ENCODE measurements around the gene DCAF11. TPM values are rescaled to one million over a fixed set of nuclear protein-coding genes. Genes with fewer than 3 reads are reported as not detected.

The DCAF11 gene
- total and polyA plus RNA-seq, 12 donors = 19.7 to 99.7 (median 70.8) TPM

DNA sequence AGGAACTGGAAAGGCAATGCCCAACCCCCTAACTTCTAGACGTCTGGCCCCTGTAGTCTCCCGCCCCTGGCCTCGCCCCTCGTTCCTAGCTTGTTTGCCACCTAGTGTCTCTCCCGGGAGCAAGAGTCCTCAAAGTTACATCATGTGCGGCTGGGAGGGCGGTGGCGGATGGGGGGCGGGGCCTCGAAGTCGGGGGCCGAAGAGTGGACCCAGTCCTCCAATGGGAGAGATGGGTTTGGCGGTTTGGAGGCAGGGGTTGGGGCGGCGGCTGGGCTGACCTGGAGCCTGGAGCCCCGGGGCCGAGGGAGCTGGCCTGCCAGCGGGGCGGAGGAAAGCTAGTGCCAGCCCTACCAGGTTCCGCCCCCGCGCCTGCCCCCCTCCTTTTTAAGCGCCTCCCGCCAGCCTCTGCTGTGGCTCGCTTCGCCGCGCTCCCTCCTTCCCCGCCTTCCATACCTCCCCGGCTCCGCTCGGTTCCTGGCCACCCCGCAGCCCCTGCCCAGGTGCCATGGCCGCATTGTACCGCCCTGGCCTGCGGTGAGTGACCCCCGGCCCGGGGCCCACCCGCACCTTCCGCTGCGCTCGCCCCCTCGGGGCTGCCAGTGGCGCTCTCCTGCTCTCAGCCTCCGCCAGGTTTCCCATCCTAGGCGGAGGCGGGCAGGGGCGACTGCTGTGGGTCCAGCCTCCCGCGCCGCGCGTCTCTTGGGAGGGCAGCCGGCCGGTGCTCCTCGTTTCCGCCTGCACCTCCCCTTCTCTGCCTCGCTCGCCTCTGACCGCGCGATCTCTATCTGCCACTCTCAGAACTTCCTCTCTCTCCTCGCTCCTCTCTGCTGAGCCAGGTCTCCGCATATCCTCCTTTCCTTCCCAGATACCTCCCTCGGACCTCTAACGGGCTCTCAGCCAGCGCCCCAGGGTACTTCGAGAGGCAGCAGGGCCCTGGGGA is 20.4 kb upstream of the DCAF11 start, which contains the start of gene PCK2:
Gene PCK2 (plus strand): TSS at position 411 of the 940 bp plus-strand sequence. CDS start 95 bp downstream, at position 506.
- TF ChIP-seq, protein P1, sequence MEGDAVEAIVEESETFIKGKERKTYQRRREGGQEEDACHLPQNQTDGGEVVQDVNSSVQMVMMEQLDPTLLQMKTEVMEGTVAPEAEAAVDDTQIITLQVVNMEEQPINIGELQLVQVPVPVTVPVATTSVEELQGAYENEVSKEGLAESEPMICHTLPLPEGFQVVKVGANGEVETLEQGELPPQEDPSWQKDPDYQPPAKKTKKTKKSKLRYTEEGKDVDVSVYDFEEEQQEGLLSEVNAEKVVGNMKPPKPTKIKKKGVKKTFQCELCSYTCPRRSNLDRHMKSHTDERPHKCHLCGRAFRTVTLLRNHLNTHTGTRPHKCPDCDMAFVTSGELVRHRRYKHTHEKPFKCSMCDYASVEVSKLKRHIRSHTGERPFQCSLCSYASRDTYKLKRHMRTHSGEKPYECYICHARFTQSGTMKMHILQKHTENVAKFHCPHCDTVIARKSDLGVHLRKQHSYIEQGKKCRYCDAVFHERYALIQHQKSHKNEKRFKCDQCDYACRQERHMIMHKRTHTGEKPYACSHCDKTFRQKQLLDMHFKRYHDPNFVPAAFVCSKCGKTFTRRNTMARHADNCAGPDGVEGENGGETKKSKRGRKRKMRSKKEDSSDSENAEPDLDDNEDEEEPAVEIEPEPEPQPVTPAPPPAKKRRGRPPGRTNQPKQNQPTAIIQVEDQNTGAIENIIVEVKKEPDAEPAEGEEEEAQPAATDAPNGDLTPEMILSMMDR (IDR thresholded peaks at IDR 0.05) = peak in 2 of 9 donors; percentile 15 to 23
- Histone ChIP-seq H3K4me3 (peak within 1 kb of the TSS; percentile 61 to 95 (median 87)), H3K9me3 (no peaks in the 10 kb centered on the region), H3K27me3 (no peaks in the 10 kb centered on the region), H3K27ac (peak within 1 kb of the TSS; percentile 74 to 95 (median 91)), H3K4me1 (peaks cover 3 to 38% (median 21%) of the 10 kb centered on the region in 9 donors), H3K36me3 (peaks cover 0 to 17% (median 0%) of the 10 kb centered on the region in 9 donors)
- WGBS, 2 donors = 1% methylated on average over 58 to 68 of the region's 68 CpGs
- intact Hi-C loops (cut with DNase I) = loop anchor here in 5 of 10 donors (2.0 to 10.0 kb wide), 4 partner anchors 35 to 109 kb away; partner anchors contain the start of gene DHRS4L2 (in 1 of the 5)
- DNase-seq (peak; percentile 85 to 90), ATAC-seq (peak; percentile 84 to 91 (median 88))

DNA sequence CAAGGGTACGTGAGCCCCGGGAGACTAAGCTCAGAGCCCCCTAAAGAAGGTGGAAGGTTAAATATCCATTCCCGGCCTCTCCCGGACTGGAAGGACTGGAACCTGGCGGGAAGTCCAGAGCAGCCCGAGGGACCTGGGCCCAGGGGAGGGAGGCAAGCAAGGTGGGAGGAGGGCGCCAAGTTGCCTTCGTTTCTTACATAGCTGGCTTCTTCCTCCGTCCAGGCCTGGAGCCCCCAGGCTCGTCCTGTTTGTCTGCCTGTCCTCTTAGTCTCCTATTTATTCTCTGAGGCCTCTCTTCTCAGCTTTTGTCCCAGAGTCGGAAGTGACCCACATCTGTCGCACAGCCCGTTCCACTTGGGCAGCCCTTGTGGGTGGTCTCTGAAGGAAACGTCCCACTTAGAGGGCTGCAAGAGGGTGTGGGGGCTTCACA is 19.7 kb upstream of the DCAF11 start:
- intact Hi-C loops (cut with DNase I) = loop anchor here in 4 of 10 donors (5.0 to 10.0 kb wide), 3 partner anchors 38 to 110 kb away; partner anchors contain the start of gene DHRS4L2 (in 1 of the 4)
- no peak for DNase-seq
- Histone ChIP-seq H3K27ac (peak overlapping the region; percentile 74 to 95 (median 91)), H3K4me1 (peaks cover 3 to 38% (median 21%) of the 10 kb centered on the region in 9 donors), H3K36me3 (peaks cover 0 to 23% (median 0%) of the 10 kb centered on the region in 9 donors), H3K4me3 (peak overlapping the region; percentile 61 to 95 (median 87)), H3K27me3 (no peaks in the 10 kb centered on the region), H3K9me3 (no peaks in the 10 kb centered on the region)
- TF ChIP-seq, protein P1 (IDR thresholded peaks at IDR 0.05) = no peak
- peak in 4 of 8 donors; percentile 1 to 6 (median 1) for ATAC-seq
- 21 to 39% methylated on average over 14 of the region's 14 CpGs for WGBS, 2 donors

DNA sequence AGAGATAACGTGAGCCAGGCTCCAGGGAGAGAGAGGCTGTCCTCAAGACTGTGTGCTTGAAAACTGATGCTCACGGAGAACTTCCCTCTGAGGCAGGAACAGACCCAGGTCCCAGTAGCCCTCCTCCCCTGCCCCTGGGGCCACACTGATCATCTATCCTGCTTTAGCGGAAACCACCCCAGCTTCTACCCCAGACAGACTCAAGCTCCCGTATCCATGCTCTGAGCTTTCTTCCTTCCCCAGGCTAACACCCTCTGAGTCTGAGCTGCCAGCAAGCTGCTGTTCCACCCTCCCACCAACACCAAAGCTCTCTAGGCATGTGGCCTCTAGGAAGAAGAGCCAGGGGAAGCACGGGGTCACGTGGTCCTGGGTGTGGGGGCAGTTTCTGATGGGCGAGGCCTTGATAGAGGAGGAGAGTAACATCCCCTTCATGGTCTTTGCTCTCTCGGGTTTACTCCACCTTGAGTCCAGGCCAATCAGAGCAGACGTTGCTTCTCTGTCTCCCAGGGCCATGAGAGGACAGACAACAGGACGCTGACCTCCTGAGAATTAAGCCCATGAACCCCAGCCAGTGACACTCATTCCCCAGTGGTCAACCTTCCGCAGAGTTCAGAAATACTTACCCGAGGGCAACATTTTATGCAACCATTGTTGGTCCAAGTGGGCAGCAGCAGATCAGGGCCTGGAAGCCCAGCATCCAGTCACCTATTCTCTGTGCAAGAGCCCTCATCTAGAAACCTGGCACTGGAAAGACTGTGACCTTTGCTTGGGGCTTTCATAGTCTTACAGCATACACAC is 19.1 kb upstream of the DCAF11 start:
- H3K4me1 ChIP-seq = peaks cover 3 to 36% (median 21%) of the 10 kb centered on the region in 9 donors
- H3K27me3 ChIP-seq = no peaks in the 10 kb centered on the region
- peaks cover 0 to 30% (median 0%) of the 10 kb centered on the region in 9 donors for H3K36me3 ChIP-seq
- peak overlapping the region; percentile 74 to 95 (median 91) for H3K27ac ChIP-seq
- TF ChIP-seq, protein P1 (IDR thresholded peaks at IDR 0.05) = no peak
- 57 to 68% methylated on average over 12 of the region's 12 CpGs for whole genome bisulfite sequencing, 2 donors
- intact Hi-C loops (cut with DNase I) = loop anchor here in 1 of 10 donors (10.0 kb wide), 1 partner anchor 111 kb away; the partner anchor contains the start of gene DHRS4L2
- DNase-seq = no peak
- peak overlapping the region in 9 of 10 donors; percentile 61 to 94 (median 87) for H3K4me3 ChIP-seq
- H3K9me3 ChIP-seq = no peaks in the 10 kb centered on the region
- ATAC-seq = peak in 6 of 8 donors; percentile 7 to 28 (median 11)

All from heart right ventricle (tissue), 16 donors.